Activated CD4-positive, CD25-positive, alpha-beta regulatory T cell treated with anti-CD3 and anti-CD28 coated beads, Interleukin-2, amount 50 U/mL, for 16 hours (primary cell): ENCODE data around the gene GATAD2B.
"Not testable (repeated sequence)": the region's sequence is repeated elsewhere in the genome, so short reads cannot be mapped to it uniquely, and the experiment has no call there.

Experiments used
- DNase-seq: peaks from one replicate; pipeline ENCODE4 v3.0.0-alpha.2; 2020; ENCODE audit warnings: low read depth, low spot score

The GATAD2B gene

GRCh38 chr1:153778824-153779519 lies 143.8 kb downstream of the GATAD2B start:
- DNase-seq: no peak

GRCh38 chr1:153778051-153778823 lies 144.5 kb downstream of the GATAD2B start:
- DNase-seq: no peak

- DNase-seq: no peak
Observed at GRCh38 chr1:153777648-153778047, 145.1 kb downstream of the GATAD2B start.

GRCh38 chr1:153776845-153777370 lies 145.9 kb downstream of the GATAD2B start:
- DNase-seq: no peak

GRCh38 chr1:153776352-153776751 lies 146.4 kb downstream of the GATAD2B start:
- DNase-seq: no peak

GRCh38 chr1:153775458-153776327 lies 147.1 kb downstream of the GATAD2B start:
- DNase-seq: no peak

- DNase-seq: no peak
Observed at GRCh38 chr1:153774780-153775457, 147.9 kb downstream of the GATAD2B start, which contains the start of gene SLC27A3. SLC27A3 (plus strand) TSS chr1:153775407; CDS start chr1:153775498, 91 bp downstream.

- no peak for DNase-seq
Observed at GRCh38 chr1:153774026-153774595, 148.7 kb downstream of the GATAD2B start.

- no peak for DNase-seq
Observed at GRCh38 chr1:153773096-153773921, 149.5 kb downstream of the GATAD2B start.

GRCh38 chr1:153771841-153772593 lies 150.8 kb downstream of the GATAD2B start:
- no peak for DNase-seq

- no peak for DNase-seq
Observed at GRCh38 chr1:153771261-153771660, 151.5 kb downstream of the GATAD2B start.

- DNase-seq: no peak
Observed at GRCh38 chr1:153770797-153771196, 152.0 kb downstream of the GATAD2B start.

GRCh38 chr1:153769221-153769620 lies 153.6 kb downstream of the GATAD2B start:
- DNase-seq: no peak

GRCh38 chr1:153768316-153769181 lies 154.2 kb downstream of the GATAD2B start:
- DNase-seq: no peak

- DNase-seq: no peak
Observed at GRCh38 chr1:153767519-153767918, 155.3 kb downstream of the GATAD2B start.

- DNase-seq: not testable (repeated sequence)
Observed at GRCh38 chr1:153766663-153767062, 156.1 kb downstream of the GATAD2B start.

- DNase-seq: no peak
Observed at GRCh38 chr1:153764310-153764709, 158.5 kb downstream of the GATAD2B start.
